Measurements from ENCODE around the gene LRRFIP1. TPM values are rescaled to one million over a fixed set of nuclear protein-coding genes. Genes with fewer than 3 reads are reported as not detected.
A peak's percentile ranks its signal among the peaks of the same experiment; 100 is the strongest.

LRRFIP1 gene
- total and polyA plus RNA-seq, 2 of the 13 experiments (the other 11 are each of a cell fraction or from before 2014, with no cell fraction given): 15.9 to 40.5 TPM

- H3K36me3 ChIP-seq (replicated peaks in 1 of 2; ENCODE audit: control insufficient read depth in 1 of 2, insufficient read depth in 2 of 2, low read length in 2 of 2): no peaks in the 10 kb centered on the region
- ATAC-seq: no peak
- no peaks in the 10 kb centered on the region for H3K9me3 ChIP-seq (ENCODE audit: low read length)
- no peak for FAIRE-seq
- no peak overlapping the region for H3K4me3 ChIP-seq (replicated peaks in 1 of 3; ENCODE audit: insufficient read depth in 1 of 3, low read depth in 2 of 3, low read length in 3 of 3)
- in situ Hi-C loops (cut with HindIII; ENCODE audit: extremely low pct_ligation_motif_present, low pct_unique_long_range_greater_than_20kb) (no loop called here), intact Hi-C loops (cut with micrococcal nuclease; ENCODE audit: unreplicated experiment) (no loop called here)
- CTCF ChIA-PET (ENCODE audit: low intra/inter-chr PET ratio, low total read pairs): no interaction called here
- TF ChIP-seq ZMYM3 (CRISPR knock-in tag; IDR thresholded peaks at IDR 0.05) (peak; percentile 37; the same call in 1 of the 2 replicates), MZF1 (CRISPR knock-in tag; IDR thresholded peaks at IDR 0.05; ENCODE audit: borderline replicate concordance) (no peak), CBX2 (IDR thresholded peaks at IDR 0.05; ENCODE audit: low read depth, low read length) (no peak), CBX2 (CRISPR knock-in tag; IDR thresholded peaks at IDR 0.05; ENCODE audit: low read depth) (no peak), MXD1 (CRISPR knock-in tag; IDR thresholded peaks at IDR 0.05) (no peak), ZFP36 (IDR thresholded peaks at IDR 0.05; ENCODE audit: borderline replicate concordance, low read depth, low read length, partially characterized antibody) (peak; percentile 37), ZNF609 (CRISPR knock-in tag; IDR thresholded peaks at IDR 0.05; ENCODE audit: borderline replicate concordance) (no peak)
- H3K27me3 ChIP-seq (ENCODE audit: control insufficient read depth in 1 of 2, insufficient read depth in 2 of 2, low read length in 2 of 2): no peaks in the 10 kb centered on the region
- no peak overlapping the region for H3K4me2 ChIP-seq (ENCODE audit: low read depth, low read length)
- H3K79me2 ChIP-seq (ENCODE audit: insufficient read depth, low read length): no peaks in the 10 kb centered on the region
- POLR2A ChIA-PET: no interaction called here
- no peak overlapping the region for H3K27ac ChIP-seq (ENCODE audit: extremely low read length, insufficient read depth, low read length)
- H3K9ac ChIP-seq (ENCODE audit: insufficient read depth, low read depth, low read length): no peak overlapping the region
- no peak for DNase-seq (ENCODE audit: low spot score)
- no TSS peak for BruUV-seq (replicated peaks)
- peaks cover 51% of the 10 kb centered on the region for H3K4me1 ChIP-seq (ENCODE audit: insufficient read depth, low read length)
- H2AFZ ChIP-seq (ENCODE audit: low read length): no peak overlapping the region
- WGBS (ENCODE audit: low lambda C conversion rate): 93% methylated on average over 6 of the region's 6 CpGs
- no peaks in the 10 kb centered on the region for H4K20me1 ChIP-seq (ENCODE audit: insufficient read depth, low read length)
Observed at GRCh38 chr2:237668440-237668839, 41.1 kb downstream of the LRRFIP1 start.

Measured in HepG2 (cell line).